Activated CD4-positive, alpha-beta T cell treated with anti-CD3 and anti-CD28 coated beads for 48 hours (primary cell): ENCODE data around the gene CLIC4.
"Not testable (repeated sequence)": the region's sequence is repeated elsewhere in the genome, so short reads cannot be mapped to it uniquely, and the experiment has no call there.

ENCODE experiments used
- DNase-seq: peaks from one replicate; pipeline ENCODE4 v3.0.0-alpha.2; 2020

The CLIC4 gene

GRCh38 chr1:24744911-24745710 is at the start of gene CLIC4:
TSS of gene CLIC4 (plus strand) at chr1:24745447. CDS start at chr1:24745554, 107 bp downstream.
- DNase-seq = peak; percentile 100

- DNase-seq = no peak
Observed at GRCh38 chr1:24696041-24696755, 49.0 kb upstream of the CLIC4 start.

GRCh38 chr1:24696756-24697330 is 48.4 kb upstream of the CLIC4 start:
- DNase-seq = no peak

GRCh38 chr1:24697453-24698001 is 47.7 kb upstream of the CLIC4 start:
- DNase-seq = not testable (repeated sequence)

- not testable (repeated sequence) for DNase-seq
Observed at GRCh38 chr1:24698326-24698725, 46.9 kb upstream of the CLIC4 start.

- no peak for DNase-seq
Observed at GRCh38 chr1:24699628-24700027, 45.6 kb upstream of the CLIC4 start.

GRCh38 chr1:24702511-24703293 is 42.5 kb upstream of the CLIC4 start:
- DNase-seq = no peak

- no peak for DNase-seq
Observed at GRCh38 chr1:24704411-24705259, 40.6 kb upstream of the CLIC4 start.

- DNase-seq = peak; percentile 55
Observed at GRCh38 chr1:24705260-24706073, 39.8 kb upstream of the CLIC4 start.

- DNase-seq = not testable (repeated sequence)
Observed at GRCh38 chr1:24706074-24706389, 39.2 kb upstream of the CLIC4 start.

GRCh38 chr1:24707687-24708086 is 37.6 kb upstream of the CLIC4 start:
- DNase-seq = no peak

GRCh38 chr1:24708938-24709337 is 36.3 kb upstream of the CLIC4 start:
- DNase-seq = no peak

GRCh38 chr1:24709791-24710441 is 35.3 kb upstream of the CLIC4 start:
- DNase-seq = no peak

GRCh38 chr1:24711329-24711728 is 33.9 kb upstream of the CLIC4 start:
- DNase-seq = no peak

GRCh38 chr1:24713176-24713575 is 32.1 kb upstream of the CLIC4 start:
- no peak for DNase-seq

- DNase-seq = no peak
Observed at GRCh38 chr1:24713736-24714135, 31.5 kb upstream of the CLIC4 start.

GRCh38 chr1:24714859-24715520 is 30.3 kb upstream of the CLIC4 start:
- peak; percentile 60 for DNase-seq

GRCh38 chr1:24715658-24716057 is 29.6 kb upstream of the CLIC4 start:
- DNase-seq = no peak

- no peak for DNase-seq
Observed at GRCh38 chr1:24717887-24718650, 27.2 kb upstream of the CLIC4 start.
